H1 (cell line): Measurements from ENCODE around the gene HIC1. TPM values are rescaled to one million over a fixed set of nuclear protein-coding genes. Genes with fewer than 3 reads are reported as not detected.

Experiments
- CTCF ChIA-PET: fragments of 300-600 bp; sonication (Branson Sonifier 250); formaldehyde crosslinking; loops from one replicate; lab custom pipeline; 2021; ENCODE audit not compliant: partially characterized antibody; lab: Charles Lee
- POLR2A ChIA-PET: fragments of 300-600 bp; sonication (Branson Sonifier 250); formaldehyde crosslinking; loops from one replicate; lab custom pipeline; 2021; ENCODE audit warnings: inconsistent platforms; ENCODE audit not compliant: partially characterized antibody; lab: Charles Lee
- DNase-seq, 2 experiments: peaks; one replicate each; pipeline versions ENCODE4 v3.0.0 to v3.0.0-alpha.2; 2010 to 2022; ENCODE audit warnings: low spot score in 2 of 2, low read depth in 1 of 2, mixed read lengths in 1 of 2
- FAIRE-seq: peaks from 2 replicates; lab custom pipeline; 2011; peaks lifted over from hg19 to GRCh38; lab: Jason Lieb, UNC
- H2AFZ ChIP-seq: 2 replicates; pipeline ENCODE4 v1.8.1; 2012; ENCODE audit warnings: low read length, inconsistent platforms
- H2AK5ac ChIP-seq: 2 replicates; pipeline ENCODE4 v1.6.1; 2013; ENCODE audit warnings: low read depth, low read length
- H2BK120ac ChIP-seq: replicated peaks from 2 replicates; pipeline ENCODE3; 2013; ENCODE audit warnings: low read depth, low read length, inconsistent platforms
- H2BK12ac ChIP-seq: 2 replicates; pipeline ENCODE4 v1.6.1; 2013; ENCODE audit warnings: low read depth, low read length
- H2BK15ac ChIP-seq: 2 replicates; pipeline ENCODE4 v1.6.1; 2013; ENCODE audit warnings: low read length
- H2BK20ac ChIP-seq: 2 replicates; pipeline ENCODE4 v1.6.1; 2013; ENCODE audit warnings: low read length
- H2BK5ac ChIP-seq: 2 replicates; pipeline ENCODE4 v1.6.1; 2013; ENCODE audit warnings: low read depth, low read length
- H3K14ac ChIP-seq: 2 replicates; pipeline ENCODE4 v1.6.1; 2013; ENCODE audit warnings: inconsistent platforms; ENCODE audit not compliant: insufficient read length
- H3K18ac ChIP-seq: 2 replicates; pipeline ENCODE4 v1.6.1; 2013; ENCODE audit warnings: low read length; ENCODE audit errors: extremely low read depth
- H3K23ac ChIP-seq: 2 replicates; pipeline ENCODE4 v1.6.1; 2013; ENCODE audit warnings: inconsistent platforms; ENCODE audit not compliant: insufficient read length
- H3K23me2 ChIP-seq: 2 replicates; pipeline ENCODE4 v1.6.1; 2013; ENCODE audit warnings: low read depth, low read length
- H3K27ac ChIP-seq: 2 replicates; pipeline ENCODE4 v1.6.1; 2011; ENCODE audit warnings: low read depth, low read length, inconsistent platforms
- H3K27me3 ChIP-seq, 4 experiments: replicated peaks in 1 of 4; 1 replicate in 1 of 4; 2 replicates in 3 of 4; pipeline versions ENCODE4 v1.6.1 to v1.8.1; 2011 to 2013; ENCODE audit warnings: low read length in 3 of 4, mild to moderate bottlenecking in 3 of 4, inconsistent platforms in 2 of 4, mixed read lengths in 2 of 4, moderate library complexity in 1 of 4; ENCODE audit not compliant: control insufficient read depth in 3 of 4, insufficient read depth in 3 of 4; ENCODE audit errors: extremely low read depth in 1 of 4
- H3K36me3 ChIP-seq, 4 experiments: 2 replicates each; pipeline versions ENCODE4 v1.6.1 to v1.8.1; 2011 to 2013; ENCODE audit warnings: mild to moderate bottlenecking in 4 of 4, low read length in 3 of 4, moderate library complexity in 2 of 4, control low read depth in 1 of 4, inconsistent platforms in 1 of 4; ENCODE audit not compliant: insufficient read depth in 4 of 4, control insufficient read depth in 2 of 4
- H3K4ac ChIP-seq: replicated peaks from 2 replicates; pipeline ENCODE3; 2013; ENCODE audit warnings: low read length, low read depth, mixed read lengths, inconsistent platforms; ENCODE audit not compliant: insufficient read length
- H3K4me1 ChIP-seq, 4 experiments: replicated peaks in 1 of 4; 1 replicate in 1 of 4; 2 replicates in 3 of 4; pipeline versions ENCODE4 v1.6.1 to v1.8.1; 2011 to 2013; ENCODE audit warnings: low read length in 3 of 4, inconsistent platforms in 2 of 4, mixed read lengths in 1 of 4; ENCODE audit not compliant: insufficient read depth in 4 of 4, control insufficient read depth in 3 of 4
- H3K4me2 ChIP-seq, 2 experiments: 2 replicates each; pipeline versions ENCODE4 v1.6.1 to v1.8.1; 2011 to 2013; ENCODE audit warnings: low read depth in 2 of 2, low read length in 2 of 2, control low read depth in 1 of 2, inconsistent platforms in 1 of 2, mild to moderate bottlenecking in 1 of 2; ENCODE audit not compliant: insufficient read depth in 1 of 2
- H3K4me3 ChIP-seq, 4 experiments: fragments of 200-600, 300-600 bp in 1 of 4; sonication (generic), shearing (Covaris generic), sonication (Bioruptor Twin) in 1 of 4; 2 replicates each; pipeline versions ENCODE4 v1.5.1 to v1.8.1; 2011 to 2016; ENCODE audit warnings: low read length in 4 of 4, low read depth in 3 of 4, control low read depth in 2 of 4, inconsistent platforms in 2 of 4, mild to moderate bottlenecking in 2 of 4, mixed read lengths in 1 of 4, moderate library complexity in 1 of 4; ENCODE audit not compliant: insufficient read depth in 2 of 4; ENCODE audit errors: extremely low read depth in 1 of 4
- H3K56ac ChIP-seq: replicated peaks from 2 replicates; pipeline ENCODE3; 2013; ENCODE audit warnings: low read depth, mild to moderate bottlenecking, mixed read lengths, low read length, inconsistent platforms; ENCODE audit not compliant: insufficient read length
- H3K79me1 ChIP-seq: 2 replicates; pipeline ENCODE4 v1.6.1; 2013; ENCODE audit warnings: low read depth, low read length, control low read depth
- H3K79me2 ChIP-seq, 2 experiments: 2 replicates each; pipeline versions ENCODE4 v1.6.1 to v1.8.1; 2012 to 2013; ENCODE audit warnings: low read length in 2 of 2, mild to moderate bottlenecking in 2 of 2, inconsistent platforms in 1 of 2; ENCODE audit not compliant: insufficient read depth in 2 of 2, control insufficient read depth in 1 of 2
- H3K9ac ChIP-seq, 4 experiments: replicated peaks in 1 of 4; 1 replicate in 1 of 4; 2 replicates in 3 of 4; pipeline versions ENCODE4 v1.6.1 to v1.8.1; 2011 to 2013; ENCODE audit warnings: low read depth in 3 of 4, low read length in 3 of 4, control low read depth in 2 of 4, mild to moderate bottlenecking in 2 of 4, moderate library complexity in 2 of 4, inconsistent platforms in 1 of 4; ENCODE audit errors: extremely low read depth in 1 of 4
- H3K9me3 ChIP-seq, 2 experiments: 2 replicates each; pipeline versions ENCODE4 v1.6.1 to v1.8.1; 2012 to 2013; ENCODE audit warnings: mild to moderate bottlenecking in 2 of 2, moderate library complexity in 2 of 2, control low read depth in 1 of 2, inconsistent platforms in 1 of 2, low read depth in 1 of 2, low read length in 1 of 2, mixed read lengths in 1 of 2; ENCODE audit not compliant: insufficient read depth in 2 of 2
- H4K20me1 ChIP-seq, 2 experiments: replicated peaks in 1 of 2; 2 replicates each; pipeline versions ENCODE3 to v1.8.1; 2011 to 2013; ENCODE audit warnings: inconsistent platforms in 2 of 2, low read length in 2 of 2, mild to moderate bottlenecking in 1 of 2; ENCODE audit not compliant: insufficient read depth in 2 of 2, control insufficient read depth in 1 of 2
- H4K5ac ChIP-seq: 2 replicates; pipeline ENCODE4 v1.6.1; 2013; ENCODE audit warnings: low read length, low read depth, mixed read lengths, inconsistent platforms; ENCODE audit not compliant: insufficient read length
- H4K8ac ChIP-seq: 2 replicates; pipeline ENCODE4 v1.8.0; 2013; ENCODE audit warnings: mild to moderate bottlenecking, moderate library complexity, low read length, inconsistent platforms; ENCODE audit not compliant: insufficient read depth; ENCODE audit errors: extremely low read depth
- H4K91ac ChIP-seq: replicated peaks from 2 replicates; pipeline ENCODE3; 2013; ENCODE audit warnings: low read length, mixed read lengths, inconsistent platforms; ENCODE audit not compliant: insufficient read length
- E2F6 ChIP-seq: IDR thresholded peaks from 2 replicates; pipeline ENCODE4 v1.6.1; 2012; ENCODE audit warnings: inconsistent platforms
- EZH2 ChIP-seq: fragments of 200-600 bp; sonication (generic); IDR thresholded peaks from 2 replicates; pipeline ENCODE4 v1.7.1; 2012; ENCODE audit warnings: low read depth, mild to moderate bottlenecking, moderate library complexity, low read length, inconsistent platforms; ENCODE audit not compliant: severe bottlenecking
- SAP30 ChIP-seq: fragments of 300-600 bp; sonication (generic); IDR thresholded peaks from 2 replicates; pipeline ENCODE4 v1.7.1; 2012; ENCODE audit warnings: low read length, moderate library complexity, mild to moderate bottlenecking, inconsistent platforms; ENCODE audit not compliant: insufficient read depth, insufficient replicate concordance
- SIX5 ChIP-seq: IDR thresholded peaks from 2 replicates; pipeline ENCODE4 v1.6.1; 2011; ENCODE audit warnings: mild to moderate bottlenecking, low read depth, low read length
- SUZ12 ChIP-seq: fragments of 200-600 bp; sonication (generic); IDR thresholded peaks from 2 replicates; pipeline ENCODE4 v1.6.1; 2012; ENCODE audit warnings: mild to moderate bottlenecking, inconsistent platforms, low read length, moderate library complexity, mixed read lengths
- WGBS, 2 experiments: shearing (Covaris generic) in 1 of 2; methylation state at CpG; one replicate each; pipeline versions ENCODE4 v1.1.6 to v1.1.7; 2013 to 2015; ENCODE audit warnings: low lambda C conversion rate in 2 of 2, mixed read lengths in 2 of 2, inconsistent platforms in 1 of 2, low coverage in 1 of 2, missing lambda C conversion rate in 1 of 2; ENCODE audit not compliant: insufficient replicate concordance in 2 of 2, insufficient coverage in 1 of 2, insufficient read length in 1 of 2; ENCODE audit errors: extremely low coverage in 1 of 2, missing lambda C conversion rate in 1 of 2; 5-methylcytosine and 5-hydroxymethylcytosine counted together
- polyA plus RNA-seq, 7 experiments: library from polyadenylated mRNA; depleted of rRNA in 3 of 7; stranded (reverse) in 5 of 7; unstranded in 2 of 7; fragments of >200 nt in 5 of 7; fragments of 200-250 nt in 2 of 7; gene quantifications; 1 replicate in 5 of 7; 2 replicates in 1 of 7; 4 replicates in 1 of 7; pipeline versions ENCODE4 v1.2.1 to v1.2.3, GENCODE V29; 2011 to 2013; ENCODE audit warnings: missing spikeins in 2 of 7, mixed read lengths in 2 of 7
- total RNA-seq: library from RNA; stranded (reverse); fragmentation: NEBNext Ultra II Directional; extraction: Animal tissue kit (Norgen Biotek cat#: 25700); gene quantifications from 2 replicates; pipeline ENCODE4 v1.2.1, GENCODE V29; 2021
- TF ChIP-seq, protein P1 (sequence below): IDR thresholded peaks from 2 replicates; pipeline ENCODE4 v1.6.1; 2012; ENCODE audit warnings: inconsistent platforms

The HIC1 gene
- total and polyA plus RNA-seq, 2 of the 8 experiments (the other 6 are each of a cell fraction or from before 2014, with no cell fraction given): 0.06 to 0.09 TPM

GRCh38 chr17:2057760-2058585 lies 3.1 kb downstream of the HIC1 start:
- Histone ChIP-seq H4K8ac (peak overlapping the region; percentile 86), H2BK5ac (0 out of 2 replicates have a peak overlapping the region, but pooled peaks have one; percentile 16), H3K79me1 (no peaks in the 10 kb centered on the region), H3K4ac (peak overlapping the region; percentile 44), H3K27me3 (peaks cover 59 to 83% (median 76%) of the 10 kb centered on the region in 4 experiments), H3K36me3 (peaks cover 0 to 14% (median 0%) of the 10 kb centered on the region in 4 experiments; a peak in 1 of 8 replicates), H3K79me2 (no peaks in the 10 kb centered on the region), H4K5ac (no peak overlapping the region), H3K9me3 (peaks cover 0 to 7% of the 10 kb centered on the region in 2 experiments; a peak in 1 of 4 replicates), H3K23me2 (peaks cover 6% of the 10 kb centered on the region; the same call in 1 of the 2 replicates), H3K4me1 (peaks cover 0 to 26% (median 17%) of the 10 kb centered on the region in 4 experiments; a peak in 6 of 7 replicates), H2BK120ac (no peak overlapping the region), H4K20me1 (peaks cover 12 to 20% of the 10 kb centered on the region in 2 experiments), H3K9ac (no peak overlapping the region), H3K4me3 (peak overlapping the region in 1 of 4 experiments; percentile 54; a peak in 2 of 8 replicates), H2BK12ac (peak overlapping the region; percentile 80; the same call in 1 of the 2 replicates), H3K18ac (no peak overlapping the region; the same call in none of the 2 replicates), H3K56ac (no peak overlapping the region), H3K27ac (no peak overlapping the region), H2BK15ac (peak overlapping the region; percentile 88; the same call in 1 of the 2 replicates), H2AFZ (no peak overlapping the region), H2AK5ac (no peak overlapping the region; the same call in 1 of the 2 replicates), H4K91ac (no peak overlapping the region), H3K23ac (no peak overlapping the region), H3K4me2 (peak overlapping the region; percentile 52 to 62), H3K14ac (no peak overlapping the region), H2BK20ac (no peak overlapping the region)
- TF ChIP-seq, protein P1, sequence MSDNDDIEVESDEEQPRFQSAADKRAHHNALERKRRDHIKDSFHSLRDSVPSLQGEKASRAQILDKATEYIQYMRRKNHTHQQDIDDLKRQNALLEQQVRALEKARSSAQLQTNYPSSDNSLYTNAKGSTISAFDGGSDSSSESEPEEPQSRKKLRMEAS: peak; percentile 85
- TF ChIP-seq EZH2 (peak; percentile 80), SIX5 (no peak), E2F6 (peak; percentile 82), SUZ12 (peak; percentile 90), SAP30 (no peak)
- ChIA-PET CTCF (interaction anchor here (0.7 to 9.3 kb wide), 42 partner anchors 7 to 311 kb away, joined by 3 to 122 read pairs (median 4); partner anchors contain the start of gene OVCA2), POLR2A (interaction anchor here (1.5 to 2.6 kb wide), 3 partner anchors 33 to 278 kb away, joined by 3 to 8 read pairs (median 7); partner anchors contain the start of gene TSR1)
- FAIRE-seq (no peak), DNase-seq (peak in 1 of 2 experiments; percentile 70)
- whole genome bisulfite sequencing, 2 experiments: 40% methylated on average over 57 of the region's 98 CpGs; no CpG with 5 or more reads in 1 of the 2 experiments
